GM12892 (cell line): ENCODE data around the gene EPS8L3.

Experiments
- POLR2A ChIP-seq: IDR thresholded peaks from 2 replicates; pipeline ENCODE4 v1.6.1; 2011; ENCODE audit warnings: low read depth, low read length, control low read depth
- POLR2AphosphoS5 ChIP-seq: IDR thresholded peaks from 2 replicates; pipeline ENCODE4 v1.6.1; 2011; ENCODE audit warnings: low read depth, low read length, control low read depth
- TAF1 ChIP-seq: IDR thresholded peaks from 2 replicates; pipeline ENCODE4 v1.6.1; 2011; ENCODE audit warnings: low read depth, mild to moderate bottlenecking, control low read depth, low read length, borderline replicate concordance

- TF ChIP-seq POLR2A (no peak), POLR2AphosphoS5 (no peak), TAF1 (no peak)
Measured at GRCh38 chr1:109776911-109777310, 13.2 kb upstream of the EPS8L3 start.
